GM21526 (cell line): ENCODE results near the gene UBE2D4.
"Not testable (repeated sequence)": the region's sequence is repeated elsewhere in the genome, so short reads cannot be mapped to it uniquely, and the experiment has no call there.

Experiments used
- ATAC-seq: cut with Tn5 transposase; IDR thresholded peaks from one replicate; pipeline ENCODE4 v1.9.1; 2021; ENCODE audit warnings: moderate library complexity; ENCODE audit not compliant: unreplicated experiment, low FRiP score

UBE2D4 gene

GRCh38 chr7:43925984-43926797, at the start of gene UBE2D4:
Gene UBE2D4, plus strand, starts transcription at chr7:43926436. Its CDS starts 97 bp downstream, at chr7:43926533.
- ATAC-seq = peak; percentile 84

DNA sequence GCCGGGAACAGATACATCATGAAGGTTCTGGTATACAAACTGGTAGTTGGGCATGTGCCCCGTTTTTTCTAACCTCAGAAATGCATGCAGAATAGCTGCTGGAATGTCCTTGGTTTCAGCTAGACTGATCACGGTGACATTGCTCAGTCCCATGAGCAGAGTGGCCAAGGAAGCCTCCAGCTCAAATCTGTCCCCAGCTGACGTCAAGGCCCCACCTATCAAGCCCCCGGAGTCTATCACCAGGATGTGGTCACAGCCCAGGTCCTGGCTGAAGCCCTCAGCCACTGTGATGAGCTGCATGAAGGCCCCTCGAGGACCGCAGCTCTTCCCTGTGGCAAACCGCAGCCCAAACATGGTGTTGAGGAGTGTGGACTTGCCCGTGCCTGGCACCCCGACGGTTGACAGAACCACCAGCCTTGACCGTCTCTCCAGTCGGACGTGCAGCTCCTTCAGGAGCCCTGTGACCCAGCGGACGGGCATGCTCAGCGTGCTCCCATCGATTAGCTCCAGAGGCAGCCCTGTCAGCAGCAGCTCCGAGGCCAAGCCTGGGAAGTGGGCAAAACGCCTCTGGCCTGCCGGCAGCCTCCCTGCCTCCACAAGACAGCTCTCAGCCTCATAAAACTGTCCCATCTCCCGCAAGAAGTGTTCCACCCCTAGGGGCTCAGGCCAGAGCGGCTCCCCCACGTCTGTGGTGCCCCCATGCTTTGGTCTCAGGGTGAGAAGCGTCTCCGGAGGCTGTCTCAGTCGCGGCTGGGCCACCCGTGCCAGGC, 49.1 kb upstream of the UBE2D4 start:
- ATAC-seq = no peak

- no peak for ATAC-seq
These were observed 48.0 kb upstream of the UBE2D4 start for GRCh38 chr7:43877968-43878864.

DNA sequence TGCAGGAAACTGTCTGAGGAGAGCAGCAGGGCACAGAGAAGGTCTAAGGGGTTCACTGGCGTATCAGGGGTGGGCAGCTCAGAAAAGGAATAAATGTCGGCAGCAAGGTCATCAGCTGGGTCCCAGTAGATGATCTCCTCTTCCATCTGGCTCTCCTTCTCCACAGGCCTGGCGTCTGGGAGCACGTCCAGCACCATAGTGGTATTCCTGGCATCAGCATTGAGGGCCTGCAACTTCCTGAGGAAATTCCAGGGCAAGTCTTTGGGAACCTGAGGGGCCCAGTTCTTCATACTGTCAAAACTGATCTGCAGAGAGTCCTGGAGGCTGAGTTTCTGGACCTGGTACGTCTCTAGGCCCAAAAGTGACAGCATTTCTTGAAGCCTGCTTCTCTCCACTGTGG, 47.4 kb upstream of the UBE2D4 start:
- no peak for ATAC-seq

GRCh38 chr7:43879477-43879876, 46.8 kb upstream of the UBE2D4 start:
- ATAC-seq = no peak

- ATAC-seq = no peak
These were observed 45.6 kb upstream of the UBE2D4 start for GRCh38 chr7:43880596-43880995.

DNA sequence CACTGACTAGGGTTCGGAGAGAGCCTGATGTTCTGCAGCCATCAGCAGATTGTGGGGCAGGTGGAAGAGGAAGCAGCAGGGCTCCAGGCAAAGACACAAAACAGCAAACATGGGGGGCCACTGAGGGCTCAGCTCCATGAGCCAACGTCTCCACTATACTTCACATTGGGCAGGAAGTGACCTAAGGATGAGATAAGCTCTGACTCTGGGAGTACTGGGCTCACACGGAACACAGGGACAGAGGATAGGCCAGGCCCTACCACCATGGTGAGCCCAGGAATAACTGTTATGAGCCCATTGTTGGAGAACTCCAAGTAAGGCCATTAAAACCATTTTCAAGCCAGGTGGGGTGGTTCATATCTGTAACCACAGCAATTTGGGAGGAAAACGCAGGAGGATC, 42.0 kb upstream of the UBE2D4 start:
- no peak for ATAC-seq

DNA sequence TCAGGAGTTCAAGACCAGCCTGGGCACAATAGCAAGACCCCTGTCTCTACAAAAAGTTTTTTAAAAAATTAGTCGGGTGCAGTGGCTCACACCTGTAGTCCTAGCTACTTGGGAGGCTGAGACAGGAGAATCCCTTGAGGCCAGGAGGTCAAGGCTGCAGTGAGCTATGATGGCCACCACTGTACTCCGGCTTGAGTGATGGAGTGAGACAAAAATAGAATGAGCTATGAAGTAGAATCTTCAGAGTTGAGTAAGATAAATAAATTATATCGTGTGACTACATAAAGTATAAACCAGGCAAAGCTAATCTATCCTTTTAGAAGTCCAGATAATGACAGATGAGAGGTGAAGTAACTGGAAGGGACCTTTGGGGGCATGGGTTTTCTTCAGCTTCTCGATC, 41.6 kb upstream of the UBE2D4 start:
- ATAC-seq = no peak

GRCh38 chr7:43888993-43889945, 37.0 kb upstream of the UBE2D4 start:
- ATAC-seq = no peak

- ATAC-seq = no peak
These were observed 35.8 kb upstream of the UBE2D4 start for GRCh38 chr7:43890468-43890867.

DNA sequence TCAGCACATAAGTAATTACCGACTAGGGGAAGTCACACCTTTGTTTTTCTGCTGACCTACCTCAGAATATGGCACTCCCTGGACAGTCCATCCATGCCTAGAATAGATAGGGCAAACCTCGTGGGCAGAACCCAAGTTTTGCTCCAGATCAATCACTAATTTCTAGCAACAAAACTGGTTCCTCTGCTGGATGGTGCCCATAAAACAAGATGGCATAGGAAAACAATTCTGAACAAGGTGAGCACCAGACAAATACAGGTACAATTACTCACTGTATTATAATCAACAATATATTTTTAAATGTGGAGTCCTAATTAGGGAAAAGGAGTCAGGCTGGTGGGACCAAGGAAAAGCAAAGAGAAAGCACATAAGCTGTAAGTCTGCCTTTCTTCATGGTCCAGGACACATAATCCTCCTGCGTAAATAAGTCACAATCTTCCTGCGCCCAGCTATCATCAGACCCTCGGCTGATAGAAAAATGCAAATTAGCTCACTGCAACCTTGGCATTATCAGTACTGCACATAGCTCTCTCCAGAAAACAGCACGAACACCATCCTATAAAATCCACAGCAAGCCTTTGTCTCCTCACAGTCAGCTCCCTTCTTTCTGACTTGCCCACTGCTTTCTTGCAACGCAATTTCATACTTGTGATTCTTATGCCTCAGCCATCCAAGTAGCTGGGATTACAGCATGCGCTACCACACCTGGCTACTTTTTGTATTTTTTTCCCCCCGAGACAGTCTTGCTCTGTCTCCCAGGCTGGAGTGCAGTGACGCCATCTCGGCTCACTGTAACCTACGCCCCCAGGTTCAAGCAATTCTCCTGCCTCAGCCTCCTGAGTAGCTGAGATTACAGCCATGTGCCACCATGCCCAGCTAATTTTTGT, 34.9 kb upstream of the UBE2D4 start:
- no peak for ATAC-seq

DNA sequence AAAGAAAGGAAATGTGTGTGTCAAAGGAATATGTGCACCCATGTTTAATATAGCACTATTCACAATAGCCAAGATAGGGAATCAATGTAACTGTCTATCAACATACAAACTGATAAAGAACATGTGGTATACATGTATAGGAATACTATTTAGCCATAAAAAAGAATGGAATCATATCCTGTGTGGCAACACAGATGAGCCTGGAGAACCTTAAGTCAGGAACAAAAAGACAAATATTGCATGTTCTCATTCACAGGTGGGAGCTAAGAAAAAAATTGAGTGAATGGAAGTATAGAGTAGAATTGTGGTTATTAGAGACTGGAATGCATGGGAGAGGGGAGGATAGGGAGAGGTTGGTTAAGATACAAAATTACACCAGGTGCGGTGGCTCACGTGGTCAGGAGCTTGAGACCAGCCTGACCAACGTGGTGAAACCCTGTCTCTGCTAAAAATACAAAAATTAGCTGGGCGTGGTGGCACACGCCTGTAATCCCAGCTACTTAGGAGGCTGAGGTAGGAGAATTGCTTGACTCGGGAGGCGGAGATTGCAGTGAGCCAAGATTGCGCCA, 30.3 kb upstream of the UBE2D4 start:
- no peak for ATAC-seq

GRCh38 chr7:43898571-43898970, 27.7 kb upstream of the UBE2D4 start:
- ATAC-seq = not testable (repeated sequence)

GRCh38 chr7:43902542-43903054, 23.6 kb upstream of the UBE2D4 start:
- no peak for ATAC-seq

DNA sequence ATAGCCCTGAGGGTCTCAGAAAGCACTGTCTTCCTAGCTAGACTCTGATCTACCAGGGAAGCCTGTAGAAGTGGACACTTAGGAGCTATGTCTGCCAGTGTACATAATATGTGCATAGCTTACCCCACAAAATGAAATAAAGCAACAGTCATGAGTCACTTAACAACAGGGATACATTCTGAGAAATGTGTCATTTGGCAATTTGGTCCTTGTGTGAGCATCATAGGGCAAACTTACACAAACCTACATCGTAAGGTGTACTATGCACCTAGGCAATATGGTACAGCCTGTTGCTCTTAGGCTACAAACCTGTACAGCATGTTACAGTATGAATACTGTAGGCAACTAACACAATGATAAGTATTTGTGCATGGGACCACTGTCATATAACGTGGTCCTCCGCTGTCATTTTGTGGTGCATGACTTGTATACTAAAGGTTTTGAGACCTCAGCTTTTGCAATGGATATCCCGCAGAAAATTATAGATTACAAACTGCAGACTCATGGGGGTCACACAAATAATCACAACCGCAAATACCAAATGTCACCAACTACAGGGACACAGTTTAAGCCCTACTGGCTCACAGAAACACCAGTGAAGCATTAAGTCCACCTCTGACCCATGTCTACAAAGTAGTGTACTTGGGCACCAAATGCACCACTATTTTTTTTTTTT, 21.6 kb upstream of the UBE2D4 start:
- no peak for ATAC-seq

DNA sequence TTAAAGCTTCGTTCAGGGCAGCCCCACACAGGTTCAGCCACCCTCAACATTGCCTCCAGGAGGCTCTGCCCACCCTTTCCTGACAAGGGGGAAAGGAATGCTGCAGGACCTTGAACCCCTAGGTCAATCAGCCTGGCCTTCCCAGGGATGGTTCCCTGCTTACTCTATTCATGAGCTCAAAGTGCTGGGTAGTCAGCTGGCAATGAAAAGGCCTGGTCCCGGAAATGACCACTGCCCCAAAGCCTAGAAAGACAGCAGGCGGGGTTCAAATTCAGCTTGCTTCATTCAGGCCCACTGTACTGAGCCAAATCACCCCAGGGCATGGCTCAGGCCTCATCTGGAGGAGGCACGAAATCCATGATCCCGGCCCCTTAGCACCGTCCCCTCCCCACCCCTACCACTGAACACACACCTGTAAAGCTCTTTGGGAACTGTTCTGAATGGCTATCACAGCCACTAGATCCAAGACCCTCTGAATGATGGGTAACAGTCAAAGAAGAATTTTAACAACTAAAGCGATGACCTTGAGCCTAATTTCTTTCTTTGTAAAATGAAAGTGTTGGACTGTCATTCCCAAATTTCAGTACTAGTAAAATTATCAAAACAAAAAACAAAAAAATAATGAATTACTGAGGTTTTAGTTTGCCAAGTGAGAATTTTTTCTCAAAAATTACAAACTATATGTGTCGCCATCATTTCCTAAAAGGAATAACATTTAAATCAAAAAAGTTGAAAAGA, 20.9 kb upstream of the UBE2D4 start:
- no peak for ATAC-seq

GRCh38 chr7:43905956-43906330, 20.3 kb upstream of the UBE2D4 start:
- ATAC-seq = peak; percentile 27
